ENCODE results near the gene C1QTNF5. TPM values are rescaled to one million over a fixed set of nuclear protein-coding genes. Genes with fewer than 3 reads are reported as not detected.

C1QTNF5 gene
- total RNA-seq, 1 experiment from 2014 or later = 3.0 TPM

DNA sequence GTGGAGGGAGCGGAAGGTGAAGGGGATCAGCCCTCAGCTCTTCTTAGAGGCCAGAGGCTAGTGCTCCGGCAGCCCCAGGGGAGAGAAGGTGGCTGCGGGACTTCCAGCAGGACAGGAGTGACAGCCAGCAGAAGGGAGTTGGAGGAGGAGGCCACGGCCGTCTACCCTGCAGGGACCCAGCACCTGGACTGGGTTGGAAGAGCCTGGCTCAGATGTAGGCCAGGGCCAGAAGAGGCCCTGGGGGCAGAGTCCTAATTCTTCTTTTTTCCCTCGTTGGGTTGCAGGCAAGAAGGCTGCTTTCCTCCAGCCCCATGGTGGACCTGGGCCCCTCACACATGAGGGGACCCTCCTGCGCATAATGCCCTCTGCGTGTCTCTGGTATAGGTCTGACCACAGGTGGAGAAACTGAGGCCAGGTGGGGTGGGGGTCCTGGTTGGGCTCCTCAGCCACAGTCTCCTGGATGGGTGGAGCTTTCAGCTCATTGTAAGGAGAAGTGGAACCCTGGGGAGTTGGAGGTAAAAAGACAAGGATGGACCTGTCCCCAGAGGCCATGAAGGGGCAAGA lies 21.5 kb downstream of the C1QTNF5 start (continued):
- TF ChIP-seq, protein P1, sequence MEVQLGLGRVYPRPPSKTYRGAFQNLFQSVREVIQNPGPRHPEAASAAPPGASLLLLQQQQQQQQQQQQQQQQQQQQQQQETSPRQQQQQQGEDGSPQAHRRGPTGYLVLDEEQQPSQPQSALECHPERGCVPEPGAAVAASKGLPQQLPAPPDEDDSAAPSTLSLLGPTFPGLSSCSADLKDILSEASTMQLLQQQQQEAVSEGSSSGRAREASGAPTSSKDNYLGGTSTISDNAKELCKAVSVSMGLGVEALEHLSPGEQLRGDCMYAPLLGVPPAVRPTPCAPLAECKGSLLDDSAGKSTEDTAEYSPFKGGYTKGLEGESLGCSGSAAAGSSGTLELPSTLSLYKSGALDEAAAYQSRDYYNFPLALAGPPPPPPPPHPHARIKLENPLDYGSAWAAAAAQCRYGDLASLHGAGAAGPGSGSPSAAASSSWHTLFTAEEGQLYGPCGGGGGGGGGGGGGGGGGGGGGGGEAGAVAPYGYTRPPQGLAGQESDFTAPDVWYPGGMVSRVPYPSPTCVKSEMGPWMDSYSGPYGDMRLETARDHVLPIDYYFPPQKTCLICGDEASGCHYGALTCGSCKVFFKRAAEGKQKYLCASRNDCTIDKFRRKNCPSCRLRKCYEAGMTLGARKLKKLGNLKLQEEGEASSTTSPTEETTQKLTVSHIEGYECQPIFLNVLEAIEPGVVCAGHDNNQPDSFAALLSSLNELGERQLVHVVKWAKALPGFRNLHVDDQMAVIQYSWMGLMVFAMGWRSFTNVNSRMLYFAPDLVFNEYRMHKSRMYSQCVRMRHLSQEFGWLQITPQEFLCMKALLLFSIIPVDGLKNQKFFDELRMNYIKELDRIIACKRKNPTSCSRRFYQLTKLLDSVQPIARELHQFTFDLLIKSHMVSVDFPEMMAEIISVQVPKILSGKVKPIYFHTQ (CRISPR knock-in tag; IDR thresholded peaks at IDR 0.05) = no peak
- no peak for TF ChIP-seq GRHL2 (CRISPR knock-in tag; IDR thresholded peaks at IDR 0.05; ENCODE audit: insufficient replicate concordance, severe bottlenecking)
- TF ChIP-seq, protein P2, sequence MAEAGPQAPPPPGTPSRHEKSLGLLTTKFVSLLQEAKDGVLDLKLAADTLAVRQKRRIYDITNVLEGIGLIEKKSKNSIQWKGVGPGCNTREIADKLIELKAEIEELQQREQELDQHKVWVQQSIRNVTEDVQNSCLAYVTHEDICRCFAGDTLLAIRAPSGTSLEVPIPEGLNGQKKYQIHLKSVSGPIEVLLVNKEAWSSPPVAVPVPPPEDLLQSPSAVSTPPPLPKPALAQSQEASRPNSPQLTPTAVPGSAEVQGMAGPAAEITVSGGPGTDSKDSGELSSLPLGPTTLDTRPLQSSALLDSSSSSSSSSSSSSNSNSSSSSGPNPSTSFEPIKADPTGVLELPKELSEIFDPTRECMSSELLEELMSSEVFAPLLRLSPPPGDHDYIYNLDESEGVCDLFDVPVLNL (CRISPR knock-in tag; IDR thresholded peaks at IDR 0.05; ENCODE audit: borderline replicate concordance, low read depth) = no peak
- no peak for TF ChIP-seq JUN (CRISPR knock-in tag; IDR thresholded peaks at IDR 0.05)
- TF ChIP-seq, protein P3, sequence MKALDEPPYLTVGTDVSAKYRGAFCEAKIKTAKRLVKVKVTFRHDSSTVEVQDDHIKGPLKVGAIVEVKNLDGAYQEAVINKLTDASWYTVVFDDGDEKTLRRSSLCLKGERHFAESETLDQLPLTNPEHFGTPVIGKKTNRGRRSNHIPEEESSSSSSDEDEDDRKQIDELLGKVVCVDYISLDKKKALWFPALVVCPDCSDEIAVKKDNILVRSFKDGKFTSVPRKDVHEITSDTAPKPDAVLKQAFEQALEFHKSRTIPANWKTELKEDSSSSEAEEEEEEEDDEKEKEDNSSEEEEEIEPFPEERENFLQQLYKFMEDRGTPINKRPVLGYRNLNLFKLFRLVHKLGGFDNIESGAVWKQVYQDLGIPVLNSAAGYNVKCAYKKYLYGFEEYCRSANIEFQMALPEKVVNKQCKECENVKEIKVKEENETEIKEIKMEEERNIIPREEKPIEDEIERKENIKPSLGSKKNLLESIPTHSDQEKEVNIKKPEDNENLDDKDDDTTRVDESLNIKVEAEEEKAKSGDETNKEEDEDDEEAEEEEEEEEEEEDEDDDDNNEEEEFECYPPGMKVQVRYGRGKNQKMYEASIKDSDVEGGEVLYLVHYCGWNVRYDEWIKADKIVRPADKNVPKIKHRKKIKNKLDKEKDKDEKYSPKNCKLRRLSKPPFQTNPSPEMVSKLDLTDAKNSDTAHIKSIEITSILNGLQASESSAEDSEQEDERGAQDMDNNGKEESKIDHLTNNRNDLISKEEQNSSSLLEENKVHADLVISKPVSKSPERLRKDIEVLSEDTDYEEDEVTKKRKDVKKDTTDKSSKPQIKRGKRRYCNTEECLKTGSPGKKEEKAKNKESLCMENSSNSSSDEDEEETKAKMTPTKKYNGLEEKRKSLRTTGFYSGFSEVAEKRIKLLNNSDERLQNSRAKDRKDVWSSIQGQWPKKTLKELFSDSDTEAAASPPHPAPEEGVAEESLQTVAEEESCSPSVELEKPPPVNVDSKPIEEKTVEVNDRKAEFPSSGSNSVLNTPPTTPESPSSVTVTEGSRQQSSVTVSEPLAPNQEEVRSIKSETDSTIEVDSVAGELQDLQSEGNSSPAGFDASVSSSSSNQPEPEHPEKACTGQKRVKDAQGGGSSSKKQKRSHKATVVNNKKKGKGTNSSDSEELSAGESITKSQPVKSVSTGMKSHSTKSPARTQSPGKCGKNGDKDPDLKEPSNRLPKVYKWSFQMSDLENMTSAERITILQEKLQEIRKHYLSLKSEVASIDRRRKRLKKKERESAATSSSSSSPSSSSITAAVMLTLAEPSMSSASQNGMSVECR (CRISPR knock-in tag; IDR thresholded peaks at IDR 0.05; ENCODE audit: borderline replicate concordance) = no peak
- TF ChIP-seq, protein P4, sequence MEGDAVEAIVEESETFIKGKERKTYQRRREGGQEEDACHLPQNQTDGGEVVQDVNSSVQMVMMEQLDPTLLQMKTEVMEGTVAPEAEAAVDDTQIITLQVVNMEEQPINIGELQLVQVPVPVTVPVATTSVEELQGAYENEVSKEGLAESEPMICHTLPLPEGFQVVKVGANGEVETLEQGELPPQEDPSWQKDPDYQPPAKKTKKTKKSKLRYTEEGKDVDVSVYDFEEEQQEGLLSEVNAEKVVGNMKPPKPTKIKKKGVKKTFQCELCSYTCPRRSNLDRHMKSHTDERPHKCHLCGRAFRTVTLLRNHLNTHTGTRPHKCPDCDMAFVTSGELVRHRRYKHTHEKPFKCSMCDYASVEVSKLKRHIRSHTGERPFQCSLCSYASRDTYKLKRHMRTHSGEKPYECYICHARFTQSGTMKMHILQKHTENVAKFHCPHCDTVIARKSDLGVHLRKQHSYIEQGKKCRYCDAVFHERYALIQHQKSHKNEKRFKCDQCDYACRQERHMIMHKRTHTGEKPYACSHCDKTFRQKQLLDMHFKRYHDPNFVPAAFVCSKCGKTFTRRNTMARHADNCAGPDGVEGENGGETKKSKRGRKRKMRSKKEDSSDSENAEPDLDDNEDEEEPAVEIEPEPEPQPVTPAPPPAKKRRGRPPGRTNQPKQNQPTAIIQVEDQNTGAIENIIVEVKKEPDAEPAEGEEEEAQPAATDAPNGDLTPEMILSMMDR (IDR thresholded peaks at IDR 0.05) = no peak
- TF ChIP-seq, protein P5, sequence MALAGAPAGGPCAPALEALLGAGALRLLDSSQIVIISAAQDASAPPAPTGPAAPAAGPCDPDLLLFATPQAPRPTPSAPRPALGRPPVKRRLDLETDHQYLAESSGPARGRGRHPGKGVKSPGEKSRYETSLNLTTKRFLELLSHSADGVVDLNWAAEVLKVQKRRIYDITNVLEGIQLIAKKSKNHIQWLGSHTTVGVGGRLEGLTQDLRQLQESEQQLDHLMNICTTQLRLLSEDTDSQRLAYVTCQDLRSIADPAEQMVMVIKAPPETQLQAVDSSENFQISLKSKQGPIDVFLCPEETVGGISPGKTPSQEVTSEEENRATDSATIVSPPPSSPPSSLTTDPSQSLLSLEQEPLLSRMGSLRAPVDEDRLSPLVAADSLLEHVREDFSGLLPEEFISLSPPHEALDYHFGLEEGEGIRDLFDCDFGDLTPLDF (CRISPR knock-in tag; IDR thresholded peaks at IDR 0.05) = no peak
- TF ChIP-seq, protein P6, sequence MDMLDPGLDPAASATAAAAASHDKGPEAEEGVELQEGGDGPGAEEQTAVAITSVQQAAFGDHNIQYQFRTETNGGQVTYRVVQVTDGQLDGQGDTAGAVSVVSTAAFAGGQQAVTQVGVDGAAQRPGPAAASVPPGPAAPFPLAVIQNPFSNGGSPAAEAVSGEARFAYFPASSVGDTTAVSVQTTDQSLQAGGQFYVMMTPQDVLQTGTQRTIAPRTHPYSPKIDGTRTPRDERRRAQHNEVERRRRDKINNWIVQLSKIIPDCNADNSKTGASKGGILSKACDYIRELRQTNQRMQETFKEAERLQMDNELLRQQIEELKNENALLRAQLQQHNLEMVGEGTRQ (CRISPR knock-in tag; IDR thresholded peaks at IDR 0.05) = no peak
- TF ChIP-seq, protein P7, sequence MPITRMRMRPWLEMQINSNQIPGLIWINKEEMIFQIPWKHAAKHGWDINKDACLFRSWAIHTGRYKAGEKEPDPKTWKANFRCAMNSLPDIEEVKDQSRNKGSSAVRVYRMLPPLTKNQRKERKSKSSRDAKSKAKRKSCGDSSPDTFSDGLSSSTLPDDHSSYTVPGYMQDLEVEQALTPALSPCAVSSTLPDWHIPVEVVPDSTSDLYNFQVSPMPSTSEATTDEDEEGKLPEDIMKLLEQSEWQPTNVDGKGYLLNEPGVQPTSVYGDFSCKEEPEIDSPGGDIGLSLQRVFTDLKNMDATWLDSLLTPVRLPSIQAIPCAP (CRISPR knock-in tag; IDR thresholded peaks at IDR 0.05) = no peak
- TF ChIP-seq, protein P8, sequence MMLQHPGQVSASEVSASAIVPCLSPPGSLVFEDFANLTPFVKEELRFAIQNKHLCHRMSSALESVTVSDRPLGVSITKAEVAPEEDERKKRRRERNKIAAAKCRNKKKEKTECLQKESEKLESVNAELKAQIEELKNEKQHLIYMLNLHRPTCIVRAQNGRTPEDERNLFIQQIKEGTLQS (CRISPR knock-in tag; conservative IDR thresholded peaks at IDR 0.05) = no peak

All from WTC11 (cell line).